Astrocyte (in vitro differentiated cells and primary cell): ENCODE results near the gene PPIP5K1. TPM values are rescaled to one million over a fixed set of nuclear protein-coding genes. Genes with fewer than 3 reads are reported as not detected.

Source experiments
- DNase-seq: peaks from one replicate; pipeline ENCODE4 v3.0.0-alpha.2; 2010; ENCODE audit warnings: low read depth
- FAIRE-seq: peaks from 2 replicates; lab custom pipeline; 2011; peaks lifted over from hg19 to GRCh38; lab: Jason Lieb, UNC
- H2AFZ ChIP-seq: 2 replicates; pipeline ENCODE4 v1.6.0; 2012; ENCODE audit warnings: low read depth, low read length, inconsistent platforms
- H3K27ac ChIP-seq: 2 replicates; pipeline ENCODE4 v1.5.1; 2011; ENCODE audit warnings: low read depth, low read length, inconsistent platforms
- H3K27me3 ChIP-seq: 2 replicates; pipeline ENCODE4 v1.6.0; 2011; ENCODE audit warnings: low read length, inconsistent platforms; ENCODE audit not compliant: insufficient read depth
- H3K36me3 ChIP-seq: 2 replicates; pipeline ENCODE4 v1.5.1; 2011; ENCODE audit warnings: low read length, inconsistent platforms; ENCODE audit not compliant: insufficient read depth
- H3K4me1 ChIP-seq: 2 replicates; pipeline ENCODE4 v1.5.1; 2011; ENCODE audit warnings: low read length, inconsistent platforms; ENCODE audit not compliant: insufficient read depth
- H3K4me2 ChIP-seq: 2 replicates; pipeline ENCODE4 v1.6.0; 2012; ENCODE audit warnings: low read length, inconsistent platforms
- H3K4me3 ChIP-seq: 2 replicates; pipeline ENCODE4 v1.5.1; 2011; ENCODE audit warnings: low read depth, mild to moderate bottlenecking, low read length, inconsistent platforms; ENCODE audit not compliant: insufficient read depth
- H3K79me2 ChIP-seq: 2 replicates; pipeline ENCODE4 v1.6.0; 2012; ENCODE audit warnings: mild to moderate bottlenecking, low read length, inconsistent platforms; ENCODE audit not compliant: insufficient read depth
- H3K9ac ChIP-seq: 2 replicates; pipeline ENCODE4 v1.6.0; 2012; ENCODE audit warnings: mild to moderate bottlenecking, low read length, inconsistent platforms
- H3K9me3 ChIP-seq: 2 replicates; pipeline ENCODE4 v1.5.1; 2012; ENCODE audit warnings: low read depth, mild to moderate bottlenecking, low read length, inconsistent platforms; ENCODE audit not compliant: insufficient read depth
- H4K20me1 ChIP-seq: 2 replicates; pipeline ENCODE4 v1.6.0; 2012; ENCODE audit warnings: low read length, inconsistent platforms; ENCODE audit not compliant: insufficient read depth
- H3K27ac Mint-ChIP-seq: one replicate; pipeline ENCODE4 v1.8.0; 2021; ENCODE audit warnings: mild to moderate bottlenecking, mixed read lengths; ENCODE audit not compliant: unreplicated experiment
- H3K27me3 Mint-ChIP-seq: one replicate; pipeline ENCODE4 v1.8.0; 2021; ENCODE audit warnings: low read depth, mixed read lengths; ENCODE audit not compliant: unreplicated experiment
- H3K36me3 Mint-ChIP-seq: one replicate; pipeline ENCODE4 v1.8.0; 2021; ENCODE audit warnings: low read depth, mixed read lengths; ENCODE audit not compliant: unreplicated experiment
- H3K4me1 Mint-ChIP-seq: one replicate; pipeline ENCODE4 v1.8.0; 2021; ENCODE audit warnings: low read depth, mixed read lengths; ENCODE audit not compliant: unreplicated experiment
- H3K4me3 Mint-ChIP-seq: one replicate; pipeline ENCODE4 v1.8.0; 2021; ENCODE audit warnings: mild to moderate bottlenecking, moderate library complexity, mixed read lengths; ENCODE audit not compliant: unreplicated experiment
- H3K9me3 Mint-ChIP-seq: one replicate; pipeline ENCODE4 v1.8.0; 2021; ENCODE audit warnings: mild to moderate bottlenecking, mixed read lengths; ENCODE audit not compliant: unreplicated experiment
- EZH2 ChIP-seq: IDR thresholded peaks from 2 replicates; pipeline ENCODE4 v1.6.1; 2012; ENCODE audit warnings: mild to moderate bottlenecking, low read length, inconsistent platforms; ENCODE audit not compliant: insufficient read depth
- total RNA-seq: library from RNA; stranded (reverse); gene quantifications from 2 replicates; pipeline ENCODE4 v1.2.1, GENCODE V29; 2021
- TF ChIP-seq, protein P1 (sequence below): IDR thresholded peaks from 2 replicates; pipeline ENCODE4 v1.5.1; 2011; ENCODE audit warnings: low read depth, mild to moderate bottlenecking, inconsistent platforms, low read length, moderate library complexity; ENCODE audit not compliant: insufficient read depth

PPIP5K1 gene
- total RNA-seq, 1 donor from 2014 or later = 21.4 TPM

DNA sequence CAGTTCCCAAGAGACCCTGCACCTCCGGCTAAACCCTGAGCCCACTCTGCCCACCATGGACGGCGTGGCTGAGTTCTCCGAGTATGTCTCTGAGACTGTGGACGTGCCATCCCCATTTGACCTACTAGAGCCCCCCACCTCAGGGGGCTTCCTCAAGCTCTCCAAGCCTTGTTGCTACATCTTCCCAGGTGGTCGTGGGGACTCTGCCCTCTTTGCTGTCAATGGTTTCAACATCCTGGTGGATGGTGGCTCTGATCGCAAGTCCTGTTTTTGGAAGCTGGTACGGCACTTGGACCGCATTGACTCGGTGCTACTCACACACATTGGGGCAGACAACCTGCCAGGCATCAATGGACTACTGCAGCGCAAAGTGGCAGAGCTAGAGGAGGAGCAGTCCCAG, 68.6 kb downstream of the PPIP5K1 start:
- Mint-ChIP-seq H3K4me3 (no peak overlapping the region), H3K27me3 (no peaks in the 10 kb centered on the region), H3K36me3 (peaks cover 58% of the 10 kb centered on the region), H3K27ac (no peak overlapping the region), H3K9me3 (peaks cover 8% of the 10 kb centered on the region), H3K4me1 (peaks cover 19% of the 10 kb centered on the region)
- H3K4me3 ChIP-seq = no peak overlapping the region
- H2AFZ ChIP-seq = no peak overlapping the region
- H3K9me3 ChIP-seq = no peaks in the 10 kb centered on the region
- FAIRE-seq = no peak
- H3K4me2 ChIP-seq = no peak overlapping the region
- no peak overlapping the region for H3K27ac ChIP-seq
- TF ChIP-seq, protein P1, sequence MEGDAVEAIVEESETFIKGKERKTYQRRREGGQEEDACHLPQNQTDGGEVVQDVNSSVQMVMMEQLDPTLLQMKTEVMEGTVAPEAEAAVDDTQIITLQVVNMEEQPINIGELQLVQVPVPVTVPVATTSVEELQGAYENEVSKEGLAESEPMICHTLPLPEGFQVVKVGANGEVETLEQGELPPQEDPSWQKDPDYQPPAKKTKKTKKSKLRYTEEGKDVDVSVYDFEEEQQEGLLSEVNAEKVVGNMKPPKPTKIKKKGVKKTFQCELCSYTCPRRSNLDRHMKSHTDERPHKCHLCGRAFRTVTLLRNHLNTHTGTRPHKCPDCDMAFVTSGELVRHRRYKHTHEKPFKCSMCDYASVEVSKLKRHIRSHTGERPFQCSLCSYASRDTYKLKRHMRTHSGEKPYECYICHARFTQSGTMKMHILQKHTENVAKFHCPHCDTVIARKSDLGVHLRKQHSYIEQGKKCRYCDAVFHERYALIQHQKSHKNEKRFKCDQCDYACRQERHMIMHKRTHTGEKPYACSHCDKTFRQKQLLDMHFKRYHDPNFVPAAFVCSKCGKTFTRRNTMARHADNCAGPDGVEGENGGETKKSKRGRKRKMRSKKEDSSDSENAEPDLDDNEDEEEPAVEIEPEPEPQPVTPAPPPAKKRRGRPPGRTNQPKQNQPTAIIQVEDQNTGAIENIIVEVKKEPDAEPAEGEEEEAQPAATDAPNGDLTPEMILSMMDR = no peak
- TF ChIP-seq EZH2 = no peak
- no peaks in the 10 kb centered on the region for H3K27me3 ChIP-seq
- peaks cover 44% of the 10 kb centered on the region for H3K36me3 ChIP-seq
- H3K79me2 ChIP-seq = peaks cover 27% of the 10 kb centered on the region
- no peak overlapping the region for H3K9ac ChIP-seq
- H3K4me1 ChIP-seq = peaks cover 17% of the 10 kb centered on the region
- no peak for DNase-seq
- peaks cover 79% of the 10 kb centered on the region for H4K20me1 ChIP-seq

DNA sequence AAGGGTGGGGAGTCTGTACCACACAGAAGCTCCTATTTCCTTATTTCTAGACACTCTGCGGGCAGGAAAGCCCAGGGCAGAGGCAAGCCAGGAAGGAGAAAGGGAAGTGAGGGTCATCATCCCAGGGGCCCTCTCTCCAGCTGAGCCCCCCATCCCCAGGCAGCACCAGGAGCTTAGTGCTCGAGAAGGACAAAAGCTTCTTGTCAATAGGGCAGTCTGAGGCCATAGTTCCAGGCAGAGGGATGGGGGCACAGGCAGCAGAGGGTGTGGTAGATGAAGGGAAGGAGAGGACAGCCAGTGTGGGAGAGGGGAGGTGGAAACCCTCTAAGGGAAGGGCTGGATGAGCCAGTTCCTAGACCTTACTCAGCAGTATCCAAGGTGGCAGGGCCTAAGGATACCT, 69.9 kb downstream of the PPIP5K1 start:
- Mint-ChIP-seq H3K27ac (no peak overlapping the region), H3K4me3 (peak overlapping the region; percentile 99), H3K9me3 (peaks cover 6% of the 10 kb centered on the region), H3K4me1 (peaks cover 26% of the 10 kb centered on the region), H3K36me3 (peaks cover 46% of the 10 kb centered on the region), H3K27me3 (no peaks in the 10 kb centered on the region)
- DNase-seq = no peak
- FAIRE-seq = no peak
- H3K4me3 ChIP-seq = no peak overlapping the region
- H4K20me1 ChIP-seq = peaks cover 66% of the 10 kb centered on the region
- H3K27me3 ChIP-seq = no peaks in the 10 kb centered on the region
- no peaks in the 10 kb centered on the region for H3K9me3 ChIP-seq
- TF ChIP-seq, protein P1 = no peak
- TF ChIP-seq EZH2 = no peak
- no peak overlapping the region for H3K27ac ChIP-seq
- no peak overlapping the region for H3K9ac ChIP-seq
- H2AFZ ChIP-seq = no peak overlapping the region
- H3K36me3 ChIP-seq = peaks cover 42% of the 10 kb centered on the region
- H3K79me2 ChIP-seq = peaks cover 27% of the 10 kb centered on the region
- peaks cover 24% of the 10 kb centered on the region for H3K4me1 ChIP-seq
- H3K4me2 ChIP-seq = no peak overlapping the region

DNA sequence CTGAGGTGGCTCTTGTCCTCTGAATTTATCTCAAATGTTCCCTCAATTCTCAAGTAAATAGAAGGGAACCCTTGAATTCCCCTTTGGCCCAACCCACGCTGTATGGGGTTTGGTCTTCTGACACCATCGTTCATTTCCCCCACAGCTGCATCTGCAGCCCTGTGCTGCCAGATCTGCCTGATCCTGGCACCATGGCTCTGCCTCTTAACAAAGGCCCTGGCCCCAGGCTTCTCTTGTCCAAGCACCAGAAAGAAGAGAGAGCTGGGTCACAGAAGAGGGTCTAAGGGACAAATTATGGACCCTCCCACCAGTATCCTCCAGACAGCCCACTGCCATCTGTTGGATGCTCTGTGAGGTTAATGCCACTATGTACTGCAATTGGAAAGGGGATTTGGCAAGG, 70.8 kb downstream of the PPIP5K1 start:
- Histone ChIP-seq H3K4me1 (peaks cover 28% of the 10 kb centered on the region), H3K27ac (no peak overlapping the region), H4K20me1 (peaks cover 57% of the 10 kb centered on the region), H2AFZ (no peak overlapping the region), H3K36me3 (peaks cover 33% of the 10 kb centered on the region), H3K27me3 (no peaks in the 10 kb centered on the region), H3K4me3 (peak overlapping the region; percentile 82), H3K4me2 (peak overlapping the region; percentile 95), H3K9ac (no peak overlapping the region), H3K79me2 (peaks cover 27% of the 10 kb centered on the region), H3K9me3 (no peaks in the 10 kb centered on the region)
- Mint-ChIP-seq H3K4me1 (peaks cover 31% of the 10 kb centered on the region), H3K27me3 (no peaks in the 10 kb centered on the region), H3K9me3 (peaks cover 5% of the 10 kb centered on the region), H3K36me3 (peaks cover 38% of the 10 kb centered on the region), H3K27ac (peak overlapping the region; percentile 84), H3K4me3 (peak overlapping the region; percentile 99)
- no peak for DNase-seq
- FAIRE-seq = no peak
- no peak for TF ChIP-seq EZH2
- TF ChIP-seq, protein P1 = no peak
